Sigmoid colon (tissue), 7 donors: ENCODE measurements around the gene COL6A1. TPM values are rescaled to one million over a fixed set of nuclear protein-coding genes. Genes with fewer than 3 reads are reported as not detected.

Experiments used
- DNase-seq: peaks from one replicate; pipeline ENCODE4 v3.0.0-alpha.2; 2019
- H3K27ac ChIP-seq, 4 donors: fragments of 200-600 bp; sonication (generic); one replicate each; pipeline ENCODE4 v1.5.1; 2016 to 2019; ENCODE audit warnings: mild to moderate bottlenecking in 1 of 4
- H3K27me3 ChIP-seq, 3 donors: fragments of 200-600 bp; sonication (generic); one replicate each; pipeline ENCODE4 v1.5.1; 2019; ENCODE audit warnings: mild to moderate bottlenecking in 1 of 3
- H3K36me3 ChIP-seq, 4 donors: fragments of 200-600 bp; sonication (generic); one replicate each; pipeline ENCODE4 v1.5.1; 2016 to 2019
- H3K4me1 ChIP-seq, 4 donors: fragments of 200-600 bp; sonication (generic); one replicate each; pipeline ENCODE4 v1.5.1; 2017 to 2019
- H3K4me3 ChIP-seq, 4 donors: fragments of 200-600 bp; sonication (generic); one replicate each; pipeline ENCODE4 v1.5.1; 2017 to 2019; ENCODE audit warnings: mild to moderate bottlenecking in 2 of 4, moderate library complexity in 1 of 4
- H3K9me3 ChIP-seq, 4 donors: fragments of 200-600 bp in 3 of 4; sonication (generic) in 3 of 4; one replicate each; pipeline versions ENCODE4 v1.5.1 to v1.6.1; 2013 to 2019
- CTCF ChIP-seq, 4 experiments: fragments of 450-650 bp in 3 of 4; fragments of 200-600 bp in 1 of 4; IDR thresholded peaks; one replicate each; pipeline ENCODE4 v1.5.1; 2016 to 2019; ENCODE audit warnings: antibody characterized with exemption in 4 of 4, mild to moderate bottlenecking in 3 of 4, moderate library complexity in 2 of 4
- EP300 ChIP-seq, 4 donors: sonication (generic); formaldehyde crosslinking; IDR thresholded peaks; one replicate each; pipeline ENCODE4 v1.6.1; 2017; ENCODE audit warnings: antibody characterized with exemption in 4 of 4
- POLR2A ChIP-seq, 2 donors: fragments of 450-650 bp; IDR thresholded peaks; one replicate each; pipeline ENCODE4 v1.6.1; 2016; ENCODE audit warnings: antibody characterized with exemption in 2 of 2, mild to moderate bottlenecking in 2 of 2, moderate library complexity in 2 of 2
- POLR2AphosphoS5 ChIP-seq, 4 donors: sonication (generic); formaldehyde crosslinking; IDR thresholded peaks; one replicate each; pipeline ENCODE4 v1.6.1; 2017; ENCODE audit warnings: antibody characterized with exemption in 4 of 4
- WGBS, 2 donors: extraction: QIAGEN DNeasy Blood & Tissue Kit; methylation state at CpG; one replicate each; pipeline ENCODE4 v1.1.7; 2013; 5-methylcytosine and 5-hydroxymethylcytosine counted together
- intact Hi-C: fragments of 100-400 bp; cut with DNase I; formaldehyde crosslinking; loops from one replicate; pipeline ENCODE4 v1.15.1; 2023
- polyA plus RNA-seq, 3 donors: library from polyadenylated mRNA; stranded (reverse); fragments of 200-250 nt; gene quantifications; one replicate each; pipeline ENCODE4 v1.2.3, GENCODE V29; 2013
- total RNA-seq, 4 donors: library from RNA; depleted of rRNA; stranded (reverse); fragments of >200 nt; gene quantifications; one replicate each; pipeline ENCODE4 v1.1.0, GENCODE V29; 2016
- donor health status: healthy with polysubstance abuse.
- donor health status: Bipolar disorder and iron deficiency.
- donor health status: healthy.

COL6A1 gene
- total and polyA plus RNA-seq, 7 donors, result 14.3 to 1,755 (median 622) TPM

DNA sequence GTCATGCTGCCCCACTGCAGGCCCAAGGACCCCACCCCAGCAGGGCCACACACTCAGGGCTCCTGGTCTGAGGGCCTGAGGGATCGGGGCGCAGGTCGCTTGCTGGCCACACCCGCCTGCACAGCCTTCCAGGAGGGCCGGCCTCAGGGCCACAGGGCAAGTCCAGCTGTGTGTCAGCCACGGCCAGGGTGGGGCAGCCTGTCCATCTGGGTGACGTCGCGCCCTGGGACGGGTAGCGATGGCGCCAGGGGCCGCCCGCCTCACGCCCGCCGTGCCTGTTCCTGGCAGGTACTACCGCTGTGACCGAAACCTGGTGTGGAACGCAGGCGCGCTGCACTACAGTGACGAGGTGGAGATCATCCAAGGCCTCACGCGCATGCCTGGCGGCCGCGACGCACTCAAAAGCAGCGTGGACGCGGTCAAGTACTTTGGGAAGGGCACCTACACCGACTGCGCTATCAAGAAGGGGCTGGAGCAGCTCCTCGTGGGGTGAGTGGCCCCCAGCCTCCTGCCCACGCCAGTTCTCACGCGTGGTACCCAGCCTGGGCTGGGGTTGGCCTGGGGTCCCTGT is 2.5 kb downstream of the COL6A1 start:
- Histone ChIP-seq H3K4me1 (peaks cover 0 to 66% (median 62%) of the 10 kb centered on the region in 4 donors), H3K27me3 (no peaks in the 10 kb centered on the region), H3K36me3 (peaks cover 33 to 48% (median 36%) of the 10 kb centered on the region in 4 donors), H3K4me3 (peak overlapping the region; percentile 79 to 99 (median 94)), H3K9me3 (no peaks in the 10 kb centered on the region), H3K27ac (peak overlapping the region; percentile 95 to 97 (median 97))
- peak; percentile 92 for DNase-seq
- 74 to 89% methylated on average over 38 of the region's 38 CpGs for WGBS, 2 donors
- TF ChIP-seq CTCF (IDR thresholded peaks at IDR 0.05), result no peak
- peak in 1 of 4 donors; percentile 22 for TF ChIP-seq EP300 (IDR thresholded peaks at IDR 0.05)
- TF ChIP-seq POLR2AphosphoS5 (IDR thresholded peaks at IDR 0.05), result peak; percentile 80 to 90 (median 84)
- intact Hi-C loops, result loop anchor here (2.0 kb wide), 2 partner anchors 39 to 73 kb away; no protein-coding TSS in a partner anchor

GRCh38 chr21:45984584-45985095 is 3.1 kb downstream of the COL6A1 start:
- no peak for DNase-seq
- H3K9me3 ChIP-seq, result no peaks in the 10 kb centered on the region
- peak overlapping the region in 3 of 4 donors; percentile 79 to 99 (median 90) for H3K4me3 ChIP-seq
- no peaks in the 10 kb centered on the region for H3K27me3 ChIP-seq
- peaks cover 0 to 66% (median 62%) of the 10 kb centered on the region in 4 donors for H3K4me1 ChIP-seq
- 62 to 75% methylated on average over 3 of the region's 3 CpGs for WGBS, 2 donors
- H3K36me3 ChIP-seq, result peaks cover 39 to 54% (median 41%) of the 10 kb centered on the region in 4 donors
- TF ChIP-seq CTCF (IDR thresholded peaks at IDR 0.05) (no peak), EP300 (IDR thresholded peaks at IDR 0.05) (no peak), POLR2A (IDR thresholded peaks at IDR 0.05) (no peak), POLR2AphosphoS5 (IDR thresholded peaks at IDR 0.05) (no peak)
- peak overlapping the region; percentile 95 to 97 (median 97) for H3K27ac ChIP-seq
- intact Hi-C loops, result loop anchor here (2.0 kb wide), 1 partner anchor 72 kb away; no protein-coding TSS in a partner anchor

DNA sequence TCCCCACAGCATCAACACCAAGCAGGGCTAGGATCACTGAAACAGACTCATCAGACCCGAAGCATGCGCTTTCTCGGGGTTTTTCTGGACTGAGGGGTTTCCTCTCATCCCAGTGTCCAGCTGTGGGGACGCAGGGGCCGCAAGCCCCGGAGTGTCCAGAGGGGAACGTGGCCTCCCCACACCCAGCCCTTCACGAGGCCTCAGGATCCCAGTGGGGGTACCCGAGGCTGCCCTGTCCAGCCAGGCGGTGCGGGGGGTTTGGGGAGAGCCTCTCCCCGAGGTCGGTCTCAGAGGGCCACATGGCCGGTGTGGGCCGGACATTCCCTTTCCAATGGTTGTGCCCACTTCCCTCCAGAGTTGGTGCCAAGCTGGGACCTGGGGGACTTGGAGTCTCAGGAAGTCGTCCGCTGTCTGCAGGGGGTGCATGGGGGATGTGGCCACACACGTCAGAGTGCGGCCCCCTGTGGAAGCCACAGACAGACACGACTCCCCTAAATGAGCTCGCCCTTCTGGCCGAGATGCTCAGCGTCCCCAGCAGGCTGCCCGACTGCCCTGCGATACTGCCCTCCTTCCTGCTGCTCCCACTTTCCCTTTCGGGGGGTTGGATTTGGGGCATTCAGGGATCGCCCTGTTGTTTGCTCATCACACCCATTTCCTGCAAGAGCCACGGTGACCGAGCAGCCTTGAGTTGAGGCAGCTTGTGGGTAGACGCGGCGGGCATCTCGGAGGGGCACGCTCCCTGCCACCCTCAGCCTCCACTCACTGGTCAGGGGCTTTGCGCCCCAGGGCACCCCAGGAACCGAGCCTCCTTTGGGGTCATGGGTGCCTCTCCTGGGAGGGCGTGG is 4.1 kb downstream of the COL6A1 start:
- no peaks in the 10 kb centered on the region for H3K9me3 ChIP-seq
- H3K4me1 ChIP-seq, result peaks cover 0 to 69% (median 65%) of the 10 kb centered on the region in 4 donors
- peak overlapping the region; percentile 95 to 97 (median 97) for H3K27ac ChIP-seq
- H3K4me3 ChIP-seq, result peak overlapping the region in 2 of 4 donors; percentile 2 to 23
- H3K36me3 ChIP-seq, result peaks cover 45 to 65% (median 49%) of the 10 kb centered on the region in 4 donors
- H3K27me3 ChIP-seq, result no peaks in the 10 kb centered on the region
- TF ChIP-seq POLR2A (IDR thresholded peaks at IDR 0.05) (no peak), POLR2AphosphoS5 (IDR thresholded peaks at IDR 0.05) (peak in 1 of 4 donors; percentile 5)
- peak; percentile 74 for DNase-seq
- intact Hi-C loops, result loop anchor here (2.0 kb wide), 1 partner anchor 71 kb away; no protein-coding TSS in a partner anchor
- 80 to 87% methylated on average over 37 of the region's 37 CpGs for WGBS, 2 donors

DNA sequence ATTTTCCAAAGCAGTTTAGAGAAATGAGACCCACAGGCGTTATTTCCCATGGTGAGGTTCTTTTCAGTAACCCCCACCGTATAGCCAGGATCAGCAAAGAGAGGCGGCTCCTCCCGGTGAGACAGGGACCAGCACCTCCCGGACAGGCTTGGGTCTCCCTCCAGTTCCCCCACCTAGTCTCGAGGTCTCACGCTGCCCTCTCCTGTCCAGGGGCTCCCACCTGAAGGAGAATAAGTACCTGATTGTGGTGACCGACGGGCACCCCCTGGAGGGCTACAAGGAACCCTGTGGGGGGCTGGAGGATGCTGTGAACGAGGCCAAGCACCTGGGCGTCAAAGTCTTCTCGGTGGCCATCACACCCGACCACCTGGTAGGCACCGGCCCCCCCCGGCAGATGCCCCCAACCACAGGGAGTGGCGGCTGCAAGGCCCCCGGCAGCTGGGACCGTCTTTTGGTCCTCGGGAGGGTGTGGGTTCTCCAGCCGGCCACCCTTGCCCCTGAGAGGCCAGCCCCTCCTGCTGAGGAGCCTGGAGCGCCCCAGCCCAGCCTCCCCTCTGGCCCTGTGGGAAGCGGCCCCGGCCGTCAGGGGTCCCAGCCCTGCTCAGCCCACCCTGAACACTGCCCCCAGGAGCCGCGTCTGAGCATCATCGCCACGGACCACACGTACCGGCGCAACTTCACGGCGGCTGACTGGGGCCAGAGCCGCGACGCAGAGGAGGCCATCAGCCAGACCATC is 4.9 kb downstream of the COL6A1 start:
- peak; percentile 64 for DNase-seq
- Histone ChIP-seq H3K27ac (peak overlapping the region; percentile 95 to 97 (median 97)), H3K27me3 (no peaks in the 10 kb centered on the region), H3K4me3 (peak overlapping the region in 2 of 4 donors; percentile 2 to 23), H3K4me1 (peaks cover 0 to 77% (median 71%) of the 10 kb centered on the region in 4 donors), H3K36me3 (peaks cover 53 to 72% (median 57%) of the 10 kb centered on the region in 4 donors), H3K9me3 (no peaks in the 10 kb centered on the region)
- intact Hi-C loops, result no loop called here
- TF ChIP-seq CTCF (IDR thresholded peaks at IDR 0.05), result no peak
- TF ChIP-seq POLR2A (IDR thresholded peaks at IDR 0.05), result no peak
- TF ChIP-seq EP300 (IDR thresholded peaks at IDR 0.05), result no peak
- no peak for TF ChIP-seq POLR2AphosphoS5 (IDR thresholded peaks at IDR 0.05)
- WGBS, 2 donors, result 85 to 89% methylated on average over 36 of the region's 36 CpGs
